ENCODE measurements around the gene CMTM4. TPM values are rescaled to one million over a fixed set of nuclear protein-coding genes. Genes with fewer than 3 reads are reported as not detected.
A peak's percentile ranks its signal among the peaks of the same experiment; 100 is the strongest.

CMTM4 gene
- polyA plus RNA-seq, 1 of the 3 experiments (the other 2 are of a cell fraction): 21.7 TPM

DNA sequence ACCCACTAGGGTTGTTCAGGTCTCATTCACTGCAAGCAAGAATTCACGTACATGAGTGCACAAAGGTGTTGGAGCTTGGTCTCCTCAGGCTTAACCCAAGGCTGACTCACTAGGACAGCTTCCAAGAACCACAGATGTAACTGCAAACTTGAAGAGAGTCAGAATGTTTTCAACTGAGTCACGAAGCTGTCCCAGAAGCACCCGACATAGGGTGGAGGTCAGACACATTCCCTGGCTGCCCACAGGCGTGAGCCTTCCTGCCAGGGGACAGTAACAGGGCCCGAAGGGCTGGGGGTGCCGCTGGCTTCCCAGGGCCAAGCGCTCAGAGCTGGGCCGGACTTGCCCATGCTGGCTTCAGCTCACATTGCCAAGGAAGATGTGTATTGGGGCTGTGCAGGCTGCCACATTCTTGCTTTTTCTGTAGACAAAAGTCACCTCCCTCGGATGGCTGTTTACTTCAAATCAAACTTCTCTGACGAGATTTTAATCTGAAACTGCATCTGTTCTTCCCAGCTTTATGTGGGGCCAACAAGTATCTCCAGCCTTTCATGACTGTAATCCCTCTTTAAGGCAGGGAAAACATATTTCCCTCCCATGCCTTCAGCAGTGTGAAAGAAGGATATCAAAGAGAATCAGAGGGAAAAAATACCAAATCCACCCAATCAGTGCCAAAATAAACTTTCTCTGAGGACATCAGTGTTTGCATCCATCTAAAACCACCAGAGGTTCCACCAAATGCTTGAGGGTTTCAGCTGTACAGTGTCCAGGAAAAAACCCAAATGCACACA is 77.8 kb downstream of the CMTM4 start (continued):
- TF ChIP-seq SIN3A (IDR thresholded peaks at IDR 0.05; ENCODE audit: borderline replicate concordance, low read depth, low read length) (no peak; the same call in 1 of the 2 replicates), FOXJ3 (CRISPR knock-in tag; IDR thresholded peaks at IDR 0.05) (no peak), FOXM1 (IDR thresholded peaks at IDR 0.05; ENCODE audit: low read depth) (no peak), MEF2A (IDR thresholded peaks at IDR 0.05; ENCODE audit: borderline replicate concordance, low read depth) (no peak), GABPA (IDR thresholded peaks at IDR 0.05; ENCODE audit: low read depth) (no peak), SMC3 (IDR thresholded peaks at IDR 0.05; ENCODE audit: low read depth, low read length) (no peak), TCF12 (IDR thresholded peaks at IDR 0.05) (peak; percentile 93), TEAD4 (IDR thresholded peaks at IDR 0.05; ENCODE audit: borderline replicate concordance, insufficient read depth) (peak; percentile 82; the same call in 1 of the 2 replicates), RCOR1 (IDR thresholded peaks at IDR 0.05; ENCODE audit: low read length) (no peak), NRF1 (IDR thresholded peaks at IDR 0.05; ENCODE audit: low read depth, low read length) (no peak), CHD2 (IDR thresholded peaks at IDR 0.05; ENCODE audit: low read length, partially characterized antibody) (no peak), GATA2 (CRISPR knock-in tag; IDR thresholded peaks at IDR 0.05) (no peak), POLR2AphosphoS5 (IDR thresholded peaks at IDR 0.05; ENCODE audit: low read depth, low read length) (peak; percentile 37; the same call in 1 of the 2 replicates), RAD21 (IDR thresholded peaks at IDR 0.05; ENCODE audit: low read length) (no peak), RXRA (IDR thresholded peaks at IDR 0.05; ENCODE audit: borderline replicate concordance, low read depth) (peak; percentile 77; the same call in 1 of the 2 replicates), EZH2phosphoT487 (IDR thresholded peaks at IDR 0.05; ENCODE audit: borderline replicate concordance, low read depth) (no peak), FOSL2 (IDR thresholded peaks at IDR 0.05; ENCODE audit: borderline replicate concordance, low read depth) (peak; percentile 92), NFIC (IDR thresholded peaks at IDR 0.05; ENCODE audit: borderline replicate concordance) (peak; percentile 94), ELF1 (IDR thresholded peaks at IDR 0.05) (no peak)
- TF ChIP-seq, protein P1, sequence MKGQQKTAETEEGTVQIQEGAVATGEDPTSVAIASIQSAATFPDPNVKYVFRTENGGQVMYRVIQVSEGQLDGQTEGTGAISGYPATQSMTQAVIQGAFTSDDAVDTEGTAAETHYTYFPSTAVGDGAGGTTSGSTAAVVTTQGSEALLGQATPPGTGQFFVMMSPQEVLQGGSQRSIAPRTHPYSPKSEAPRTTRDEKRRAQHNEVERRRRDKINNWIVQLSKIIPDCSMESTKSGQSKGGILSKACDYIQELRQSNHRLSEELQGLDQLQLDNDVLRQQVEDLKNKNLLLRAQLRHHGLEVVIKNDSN (IDR thresholded peaks at IDR 0.05; ENCODE audit: borderline replicate concordance, low read depth): no peak
- TF ChIP-seq, protein P2, sequence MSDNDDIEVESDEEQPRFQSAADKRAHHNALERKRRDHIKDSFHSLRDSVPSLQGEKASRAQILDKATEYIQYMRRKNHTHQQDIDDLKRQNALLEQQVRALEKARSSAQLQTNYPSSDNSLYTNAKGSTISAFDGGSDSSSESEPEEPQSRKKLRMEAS (IDR thresholded peaks at IDR 0.05; ENCODE audit: low read depth): no peak
- TF ChIP-seq, protein P3, sequence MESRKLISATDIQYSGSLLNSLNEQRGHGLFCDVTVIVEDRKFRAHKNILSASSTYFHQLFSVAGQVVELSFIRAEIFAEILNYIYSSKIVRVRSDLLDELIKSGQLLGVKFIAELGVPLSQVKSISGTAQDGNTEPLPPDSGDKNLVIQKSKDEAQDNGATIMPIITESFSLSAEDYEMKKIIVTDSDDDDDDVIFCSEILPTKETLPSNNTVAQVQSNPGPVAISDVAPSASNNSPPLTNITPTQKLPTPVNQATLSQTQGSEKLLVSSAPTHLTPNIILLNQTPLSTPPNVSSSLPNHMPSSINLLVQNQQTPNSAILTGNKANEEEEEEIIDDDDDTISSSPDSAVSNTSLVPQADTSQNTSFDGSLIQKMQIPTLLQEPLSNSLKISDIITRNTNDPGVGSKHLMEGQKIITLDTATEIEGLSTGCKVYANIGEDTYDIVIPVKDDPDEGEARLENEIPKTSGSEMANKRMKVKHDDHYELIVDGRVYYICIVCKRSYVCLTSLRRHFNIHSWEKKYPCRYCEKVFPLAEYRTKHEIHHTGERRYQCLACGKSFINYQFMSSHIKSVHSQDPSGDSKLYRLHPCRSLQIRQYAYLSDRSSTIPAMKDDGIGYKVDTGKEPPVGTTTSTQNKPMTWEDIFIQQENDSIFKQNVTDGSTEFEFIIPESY (IDR thresholded peaks at IDR 0.05; ENCODE audit: borderline replicate concordance, low read depth): no peak
